Heart left ventricle (tissue), 13 donors: Measurements from ENCODE around the gene IL20RA.

Source experiments
- POLR2A ChIP-seq, 2 donors: fragments of 450-650 bp; IDR thresholded peaks; one replicate each; pipeline ENCODE4 v1.6.1; 2017; ENCODE audit warnings: antibody characterized with exemption in 2 of 2, mild to moderate bottlenecking in 2 of 2, moderate library complexity in 2 of 2
- TF ChIP-seq, protein P1 (sequence below), 12 donors: fragments of 200-600 bp; sonication (generic) in 4 of 12; IDR thresholded peaks; one replicate each; pipeline versions ENCODE4 v1.5.0 to v1.8.0; 2018 to 2022; ENCODE audit warnings: antibody characterized with exemption in 12 of 12, mild to moderate bottlenecking in 5 of 12
- donor health status: ischemic (EF 13 %, LVEDD 7.1; RV severe dilation, severe dysfunction).
- donor health status: DM: no; HTN: yes; CAD: no.
- donor health status: DM: no; HTN: no; CAD: no.
- donor health status: ischemic (EF 25% LVEDD 6.9; RV normal size, moderate dysfunction).
- donor health status: ischemic (EF 25% LVEDD 5.7; RV mildly dilated, moderate dysfunction).
- donor health status: ischemic (EF 35%, LVEDD 5.7; RV mildly dilated, moderate dysfunction).
- donor health status: nonischemic (EF 11% LVEDD 7.7; RV severe dilation, severe dysfunction).
- donor health status: DM: yes; HTN: yes; CAD: no.
- donor health status: PGD.
- donor health status: ischemic (EF 29% LVEDD 5.4; RV normal size, mild dysfunction).
- donor health status: nonischemic (EF 23%, LVEDD 6.1; RV moderate dilation, normal function).

DNA sequence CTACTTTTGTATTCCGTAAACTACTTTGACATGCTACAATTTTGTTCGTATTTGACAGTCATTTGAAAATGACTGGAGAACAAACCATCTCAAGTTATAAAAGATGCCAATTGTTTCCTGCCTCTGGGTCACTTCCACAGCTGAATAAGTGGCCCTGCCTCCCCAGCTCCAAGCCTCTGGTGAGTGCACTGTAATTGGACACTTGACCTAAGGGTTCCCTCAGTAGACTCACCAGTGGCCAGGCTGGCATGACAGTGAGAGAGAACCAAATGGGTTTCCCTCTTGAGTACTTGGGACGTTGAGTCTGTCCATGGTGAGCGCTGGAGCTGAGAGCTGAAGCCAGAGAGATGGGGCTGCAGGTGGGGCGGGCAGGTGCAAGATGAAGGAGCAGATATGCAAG lies 65.6 kb downstream of the IL20RA start:
- no peak for TF ChIP-seq POLR2A (IDR thresholded peaks at IDR 0.05)
- TF ChIP-seq, protein P1, sequence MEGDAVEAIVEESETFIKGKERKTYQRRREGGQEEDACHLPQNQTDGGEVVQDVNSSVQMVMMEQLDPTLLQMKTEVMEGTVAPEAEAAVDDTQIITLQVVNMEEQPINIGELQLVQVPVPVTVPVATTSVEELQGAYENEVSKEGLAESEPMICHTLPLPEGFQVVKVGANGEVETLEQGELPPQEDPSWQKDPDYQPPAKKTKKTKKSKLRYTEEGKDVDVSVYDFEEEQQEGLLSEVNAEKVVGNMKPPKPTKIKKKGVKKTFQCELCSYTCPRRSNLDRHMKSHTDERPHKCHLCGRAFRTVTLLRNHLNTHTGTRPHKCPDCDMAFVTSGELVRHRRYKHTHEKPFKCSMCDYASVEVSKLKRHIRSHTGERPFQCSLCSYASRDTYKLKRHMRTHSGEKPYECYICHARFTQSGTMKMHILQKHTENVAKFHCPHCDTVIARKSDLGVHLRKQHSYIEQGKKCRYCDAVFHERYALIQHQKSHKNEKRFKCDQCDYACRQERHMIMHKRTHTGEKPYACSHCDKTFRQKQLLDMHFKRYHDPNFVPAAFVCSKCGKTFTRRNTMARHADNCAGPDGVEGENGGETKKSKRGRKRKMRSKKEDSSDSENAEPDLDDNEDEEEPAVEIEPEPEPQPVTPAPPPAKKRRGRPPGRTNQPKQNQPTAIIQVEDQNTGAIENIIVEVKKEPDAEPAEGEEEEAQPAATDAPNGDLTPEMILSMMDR (IDR thresholded peaks at IDR 0.05), result no peak
